ENCODE results near the gene ATP1B1.
A peak's percentile ranks its signal among the peaks of the same experiment; 100 is the strongest.

The ATP1B1 gene

DNA sequence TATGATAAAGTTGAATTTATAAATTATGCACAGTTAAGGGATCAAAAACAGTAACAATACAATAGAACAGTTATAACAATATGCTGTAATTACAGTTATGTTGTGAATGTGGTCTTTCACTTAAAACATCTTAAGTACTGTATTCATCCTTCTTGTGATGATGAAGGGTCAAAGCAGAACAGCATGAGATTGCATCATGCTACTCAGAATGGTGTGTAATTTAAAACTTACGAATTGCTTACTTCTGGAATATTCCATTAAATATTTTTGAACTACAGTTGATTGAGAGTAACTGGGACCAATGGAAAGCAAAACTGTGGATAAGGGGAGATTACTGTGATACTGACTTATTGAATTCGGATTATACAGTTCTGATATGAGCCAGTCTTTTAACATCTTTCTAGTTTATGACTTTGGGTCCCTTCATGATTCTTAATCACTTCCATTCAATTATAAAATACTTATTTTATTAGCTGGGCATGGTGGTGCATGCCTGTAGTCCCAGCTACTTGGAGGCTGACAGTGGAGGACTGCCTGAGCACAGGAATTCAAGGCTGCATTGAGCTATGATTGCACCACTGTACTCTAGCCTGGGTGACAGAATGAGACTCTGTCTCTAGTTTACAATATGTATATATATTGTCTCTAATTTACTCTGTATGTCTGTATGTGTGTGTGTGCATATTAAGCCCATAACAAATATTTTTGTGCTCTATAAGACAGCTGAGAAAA, 43.2 kb downstream of the ATP1B1 start:
- no peak for DNase-seq (ENCODE audit: low spot score)
- no peak overlapping the region for H3K4me3 ChIP-seq (ENCODE audit: low read length in 2 of 2)
- H3K23ac ChIP-seq (ENCODE audit: low read depth, low read length, poor library complexity), result no peak overlapping the region
- no peaks in the 10 kb centered on the region for H3K36me3 ChIP-seq (replicated peaks in 1 of 2; ENCODE audit: control insufficient read depth in 2 of 2, insufficient read depth in 2 of 2, low read length in 2 of 2)
- no peak overlapping the region for H2AFZ ChIP-seq (ENCODE audit: low read length)
- H3K9me3 ChIP-seq (replicated peaks in 1 of 2; ENCODE audit: control insufficient read depth in 2 of 2, insufficient read depth in 1 of 2, low read depth in 1 of 2, low read length in 2 of 2), result no peaks in the 10 kb centered on the region
- H2BK12ac ChIP-seq (ENCODE audit: low read length), result no peak overlapping the region
- H3K27me3 ChIP-seq (ENCODE audit: control insufficient read depth in 3 of 3, insufficient read depth in 3 of 3, low read depth in 1 of 3, low read length in 3 of 3), result no peaks in the 10 kb centered on the region
- H2BK120ac ChIP-seq (ENCODE audit: low read depth, low read length), result no peak overlapping the region
- no peak overlapping the region for H3K18ac ChIP-seq (ENCODE audit: low read length)
- no peak overlapping the region for H3K9ac ChIP-seq (ENCODE audit: low read depth, low read length, poor library complexity)
- no CpG with 5 or more reads among the region's 2 CpGs for WGBS, 2 donors (ENCODE audit: extremely low coverage in 2 of 2, insufficient read length in 2 of 2, insufficient replicate concordance in 1 of 2)
- no peak overlapping the region for H3K4me2 ChIP-seq (ENCODE audit: insufficient read depth, low read length, poor library complexity, severe bottlenecking)
- H4K91ac ChIP-seq (ENCODE audit: low read depth, low read length, poor library complexity), result no peak overlapping the region
- no peak overlapping the region for H2AK5ac ChIP-seq (ENCODE audit: low read depth, low read length)
- no peak overlapping the region for H4K8ac ChIP-seq (ENCODE audit: low read depth, low read length)
- H3K4me1 ChIP-seq (ENCODE audit: control insufficient read depth in 2 of 2, insufficient read depth in 1 of 2, low read depth in 1 of 2, low read length in 2 of 2), result peaks cover 0 to 4% of the 10 kb centered on the region in 2 donors
- H3K4ac ChIP-seq (ENCODE audit: low read length), result no peak overlapping the region
- H3K14ac ChIP-seq (ENCODE audit: low read length), result no peak overlapping the region
- H2BK5ac ChIP-seq (ENCODE audit: low read length), result no peak overlapping the region
- no peaks in the 10 kb centered on the region for H3K79me1 ChIP-seq (ENCODE audit: low read depth, low read length)
- H2BK15ac ChIP-seq (ENCODE audit: low read length), result no peak overlapping the region
- H3K27ac ChIP-seq (replicated peaks; ENCODE audit: low read length), result no peak overlapping the region

DNA sequence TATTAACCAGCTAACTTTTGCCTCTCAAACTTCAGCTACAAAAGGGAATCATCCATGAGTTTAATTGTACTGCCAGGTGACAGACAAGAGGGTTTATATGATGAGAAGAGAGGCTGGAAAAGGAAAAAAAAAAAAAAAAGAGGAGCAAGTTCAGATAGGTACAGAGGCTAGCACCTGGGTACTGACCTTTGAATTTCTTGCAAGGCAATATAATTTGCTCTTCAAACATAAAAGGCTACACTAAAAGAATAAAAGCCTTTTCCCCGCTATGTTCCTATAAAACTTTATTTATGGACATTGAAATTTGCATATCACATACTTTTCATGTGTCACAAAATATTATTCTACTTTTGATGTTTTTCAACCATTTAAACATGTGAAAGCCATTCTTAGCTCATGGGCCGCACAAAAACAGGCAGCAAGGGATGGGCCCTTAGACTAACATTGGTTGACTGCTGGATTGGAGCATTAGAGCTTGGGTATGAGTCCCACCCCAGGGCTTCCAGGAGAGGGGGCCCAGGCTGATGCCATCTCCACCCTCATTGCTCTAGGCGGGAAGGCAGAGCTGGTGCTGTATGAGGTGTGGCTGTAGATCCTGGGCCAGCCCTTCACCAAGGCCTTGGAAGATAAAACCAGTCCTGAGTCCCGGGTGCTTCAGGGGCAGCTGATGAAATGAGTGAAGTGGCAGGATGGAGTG, 44.3 kb downstream of the ATP1B1 start:
- Histone ChIP-seq H3K18ac (ENCODE audit: low read length) (no peak overlapping the region), H3K4me3 (ENCODE audit: low read length in 2 of 2) (peak overlapping the region in 1 of 2 donors; percentile 51), H4K8ac (ENCODE audit: low read depth, low read length) (no peak overlapping the region), H2BK15ac (ENCODE audit: low read length) (no peak overlapping the region), H3K36me3 (replicated peaks in 1 of 2; ENCODE audit: control insufficient read depth in 2 of 2, insufficient read depth in 2 of 2, low read length in 2 of 2) (no peaks in the 10 kb centered on the region), H4K91ac (ENCODE audit: low read depth, low read length, poor library complexity) (no peak overlapping the region), H2BK12ac (ENCODE audit: low read length) (no peak overlapping the region), H3K23ac (ENCODE audit: low read depth, low read length, poor library complexity) (peak overlapping the region; percentile 37), H3K4ac (ENCODE audit: low read length) (no peak overlapping the region), H3K9ac (ENCODE audit: low read depth, low read length, poor library complexity) (no peak overlapping the region), H2AK5ac (ENCODE audit: low read depth, low read length) (no peak overlapping the region), H2AFZ (ENCODE audit: low read length) (no peak overlapping the region), H3K4me2 (ENCODE audit: insufficient read depth, low read length, poor library complexity, severe bottlenecking) (no peak overlapping the region), H3K27ac (replicated peaks; ENCODE audit: low read length) (no peak overlapping the region), H3K79me1 (ENCODE audit: low read depth, low read length) (no peaks in the 10 kb centered on the region), H3K4me1 (ENCODE audit: control insufficient read depth in 2 of 2, insufficient read depth in 1 of 2, low read depth in 1 of 2, low read length in 2 of 2) (peaks cover 0 to 4% of the 10 kb centered on the region in 2 donors), H2BK120ac (ENCODE audit: low read depth, low read length) (no peak overlapping the region), H3K9me3 (replicated peaks in 1 of 2; ENCODE audit: control insufficient read depth in 2 of 2, insufficient read depth in 1 of 2, low read depth in 1 of 2, low read length in 2 of 2) (no peaks in the 10 kb centered on the region), H3K27me3 (ENCODE audit: control insufficient read depth in 3 of 3, insufficient read depth in 3 of 3, low read depth in 1 of 3, low read length in 3 of 3) (no peaks in the 10 kb centered on the region), H2BK5ac (ENCODE audit: low read length) (no peak overlapping the region), H3K14ac (ENCODE audit: low read length) (no peak overlapping the region)
- no CpG with 5 or more reads among the region's 4 CpGs for WGBS, 2 donors (ENCODE audit: extremely low coverage in 2 of 2, insufficient read length in 2 of 2, insufficient replicate concordance in 1 of 2)
- DNase-seq (ENCODE audit: low spot score), result no peak

DNA sequence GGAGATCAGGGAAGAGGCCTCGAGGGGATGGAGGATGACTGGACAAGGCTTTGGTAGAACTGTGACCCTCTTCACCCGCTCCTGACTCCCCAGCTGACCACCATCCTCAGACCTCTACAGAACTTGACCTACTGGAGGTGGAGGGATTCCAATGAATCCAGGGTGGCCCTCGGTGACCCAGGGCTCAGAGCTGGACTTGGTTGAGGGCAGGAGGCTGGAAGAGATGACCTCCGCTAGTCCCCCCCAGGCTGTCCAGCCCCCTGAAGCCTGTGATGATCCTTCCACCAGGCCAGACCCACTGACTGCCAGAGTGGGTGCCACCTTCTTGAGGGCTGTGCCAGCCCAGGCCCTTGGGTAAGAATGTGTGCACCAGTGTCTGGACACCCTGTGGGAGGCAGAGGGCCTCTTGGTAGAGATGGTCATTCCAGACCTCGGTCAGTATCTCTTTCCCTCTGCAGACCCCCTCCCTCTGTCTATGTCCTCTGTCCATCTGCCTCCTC, 44.9 kb downstream of the ATP1B1 start:
- Histone ChIP-seq H3K79me1 (ENCODE audit: low read depth, low read length) (no peaks in the 10 kb centered on the region), H4K91ac (ENCODE audit: low read depth, low read length, poor library complexity) (no peak overlapping the region), H2AK5ac (ENCODE audit: low read depth, low read length) (no peak overlapping the region), H3K36me3 (replicated peaks in 1 of 2; ENCODE audit: control insufficient read depth in 2 of 2, insufficient read depth in 2 of 2, low read length in 2 of 2) (no peaks in the 10 kb centered on the region), H3K4me2 (ENCODE audit: insufficient read depth, low read length, poor library complexity, severe bottlenecking) (no peak overlapping the region), H3K9ac (ENCODE audit: low read depth, low read length, poor library complexity) (no peak overlapping the region), H2BK120ac (ENCODE audit: low read depth, low read length) (no peak overlapping the region), H3K9me3 (replicated peaks in 1 of 2; ENCODE audit: control insufficient read depth in 2 of 2, insufficient read depth in 1 of 2, low read depth in 1 of 2, low read length in 2 of 2) (no peaks in the 10 kb centered on the region), H2AFZ (ENCODE audit: low read length) (no peak overlapping the region), H2BK12ac (ENCODE audit: low read length) (no peak overlapping the region), H4K8ac (ENCODE audit: low read depth, low read length) (no peak overlapping the region), H3K18ac (ENCODE audit: low read length) (no peak overlapping the region), H3K4me3 (ENCODE audit: low read length in 2 of 2) (no peak overlapping the region), H3K27me3 (ENCODE audit: control insufficient read depth in 3 of 3, insufficient read depth in 3 of 3, low read depth in 1 of 3, low read length in 3 of 3) (no peaks in the 10 kb centered on the region), H3K4me1 (ENCODE audit: control insufficient read depth in 2 of 2, insufficient read depth in 1 of 2, low read depth in 1 of 2, low read length in 2 of 2) (peaks cover 0 to 4% of the 10 kb centered on the region in 2 donors), H3K27ac (replicated peaks; ENCODE audit: low read length) (no peak overlapping the region), H3K14ac (ENCODE audit: low read length) (no peak overlapping the region), H3K23ac (ENCODE audit: low read depth, low read length, poor library complexity) (peak overlapping the region; percentile 55), H3K4ac (ENCODE audit: low read length) (no peak overlapping the region), H2BK15ac (ENCODE audit: low read length) (no peak overlapping the region), H2BK5ac (ENCODE audit: low read length) (no peak overlapping the region)
- no peak for DNase-seq (ENCODE audit: low spot score)
- WGBS, 2 donors (ENCODE audit: extremely low coverage in 2 of 2, insufficient read length in 2 of 2, insufficient replicate concordance in 1 of 2), result no CpG with 5 or more reads among the region's 5 CpGs

DNA sequence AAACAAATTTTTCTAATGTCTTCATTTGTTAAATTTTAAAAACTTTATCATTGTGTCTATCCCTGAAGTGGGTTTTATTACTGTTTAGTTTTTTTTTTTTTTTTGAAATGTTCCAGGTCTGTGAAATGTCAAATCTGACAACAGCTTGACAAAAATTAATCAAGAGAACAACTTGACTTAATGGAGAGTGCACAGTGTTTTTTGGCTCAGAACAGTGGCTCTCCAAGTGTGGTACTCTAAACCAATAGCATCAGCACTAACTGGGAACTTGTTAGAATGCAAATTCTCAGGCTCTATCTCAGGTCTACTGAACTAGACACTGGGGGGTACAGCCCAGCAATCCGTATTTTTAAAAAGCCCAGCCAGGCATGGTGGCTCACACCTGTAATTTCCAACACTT, 49.2 kb downstream of the ATP1B1 start:
- no peaks in the 10 kb centered on the region for H3K27me3 ChIP-seq (ENCODE audit: control insufficient read depth in 3 of 3, insufficient read depth in 3 of 3, low read depth in 1 of 3, low read length in 3 of 3)

More for the DNA sequence above, 49.2 kb downstream of the ATP1B1 start:
- H3K9ac ChIP-seq (ENCODE audit: low read depth, low read length, poor library complexity), result no peak overlapping the region
- no peak for DNase-seq (ENCODE audit: low spot score)
- no peak overlapping the region for H3K4me3 ChIP-seq (ENCODE audit: low read length in 2 of 2)
- H2BK120ac ChIP-seq (ENCODE audit: low read depth, low read length), result no peak overlapping the region
- no CpG with 5 or more reads among the region's 1 CpG for WGBS, 2 donors (ENCODE audit: extremely low coverage in 2 of 2, insufficient read length in 2 of 2, insufficient replicate concordance in 1 of 2)
- no peak overlapping the region for H2BK12ac ChIP-seq (ENCODE audit: low read length)
- H2AK5ac ChIP-seq (ENCODE audit: low read depth, low read length), result no peak overlapping the region
- H3K4me2 ChIP-seq (ENCODE audit: insufficient read depth, low read length, poor library complexity, severe bottlenecking), result no peak overlapping the region
- no peak overlapping the region for H2AFZ ChIP-seq (ENCODE audit: low read length)
- no peak overlapping the region for H3K23ac ChIP-seq (ENCODE audit: low read depth, low read length, poor library complexity)
- no peaks in the 10 kb centered on the region for H3K36me3 ChIP-seq (replicated peaks in 1 of 2; ENCODE audit: control insufficient read depth in 2 of 2, insufficient read depth in 2 of 2, low read length in 2 of 2)
- no peak overlapping the region for H2BK15ac ChIP-seq (ENCODE audit: low read length)
- H4K8ac ChIP-seq (ENCODE audit: low read depth, low read length), result no peak overlapping the region
- no peak overlapping the region for H3K14ac ChIP-seq (ENCODE audit: low read length)
- H4K91ac ChIP-seq (ENCODE audit: low read depth, low read length, poor library complexity), result no peak overlapping the region
- H3K4me1 ChIP-seq (ENCODE audit: control insufficient read depth in 2 of 2, insufficient read depth in 1 of 2, low read depth in 1 of 2, low read length in 2 of 2), result peaks cover 0 to 2% of the 10 kb centered on the region in 2 donors
- no peak overlapping the region for H3K18ac ChIP-seq (ENCODE audit: low read length)
- no peak overlapping the region for H3K4ac ChIP-seq (ENCODE audit: low read length)
- no peak overlapping the region for H2BK5ac ChIP-seq (ENCODE audit: low read length)
- no peak overlapping the region for H3K27ac ChIP-seq (replicated peaks; ENCODE audit: low read length)
- no peaks in the 10 kb centered on the region for H3K79me1 ChIP-seq (ENCODE audit: low read depth, low read length)
- no peaks in the 10 kb centered on the region for H3K9me3 ChIP-seq (replicated peaks in 1 of 2; ENCODE audit: control insufficient read depth in 2 of 2, insufficient read depth in 1 of 2, low read depth in 1 of 2, low read length in 2 of 2)

Data from neuronal stem cell (in vitro differentiated cells).